ENCODE measurements around the gene SNF8.
A peak's percentile ranks its signal among the peaks of the same experiment; 100 is the strongest.
"Not testable (repeated sequence)": the region's sequence is repeated elsewhere in the genome, so short reads cannot be mapped to it uniquely, and the experiment has no call there.

SNF8 gene

GRCh38 chr17:48944515-48945260, at the start of gene SNF8:
Gene SNF8, minus strand, starts transcription at chr17:48944842. Its CDS starts 108 bp downstream, at chr17:48944734.
- peak; percentile 89 for DNase-seq (ENCODE audit: low spot score)

GRCh38 chr17:48993951-48994350, 49.3 kb upstream of the SNF8 start:
- DNase-seq (ENCODE audit: low spot score) = no peak

- no peak for DNase-seq (ENCODE audit: low spot score)
Observed at GRCh38 chr17:48993305-48993704, 48.7 kb upstream of the SNF8 start.

- no peak for DNase-seq (ENCODE audit: low spot score)
Observed at GRCh38 chr17:48992444-48992843, 47.8 kb upstream of the SNF8 start.

- no peak for DNase-seq (ENCODE audit: low spot score)
Observed at GRCh38 chr17:48990882-48991357, 46.3 kb upstream of the SNF8 start.

GRCh38 chr17:48989100-48989499, 44.5 kb upstream of the SNF8 start:
- no peak for DNase-seq (ENCODE audit: low spot score)

GRCh38 chr17:48985436-48986245, 41.0 kb upstream of the SNF8 start:
- DNase-seq (ENCODE audit: low spot score) = no peak

- no peak for DNase-seq (ENCODE audit: low spot score)
Observed at GRCh38 chr17:48981927-48982539, 37.4 kb upstream of the SNF8 start.

- DNase-seq (ENCODE audit: low spot score) = no peak
Observed at GRCh38 chr17:48973806-48974205, 29.2 kb upstream of the SNF8 start.

- no peak for DNase-seq (ENCODE audit: low spot score)
Observed at GRCh38 chr17:48972749-48973097, 28.1 kb upstream of the SNF8 start.

- DNase-seq (ENCODE audit: low spot score) = no peak
Observed at GRCh38 chr17:48970865-48971687, 26.4 kb upstream of the SNF8 start.

- no peak for DNase-seq (ENCODE audit: low spot score)
Observed at GRCh38 chr17:48970224-48970623, 25.6 kb upstream of the SNF8 start.

GRCh38 chr17:48961516-48962233, 17.0 kb upstream of the SNF8 start:
- DNase-seq (ENCODE audit: low spot score) = no peak

- no peak for DNase-seq (ENCODE audit: low spot score)
Observed at GRCh38 chr17:48960834-48961515, 16.3 kb upstream of the SNF8 start.

GRCh38 chr17:48954300-48954755, 9.7 kb upstream of the SNF8 start:
- DNase-seq (ENCODE audit: low spot score) = no peak

- DNase-seq (ENCODE audit: low spot score) = no peak
Observed at GRCh38 chr17:48952904-48953303, 8.3 kb upstream of the SNF8 start.

GRCh38 chr17:48951572-48951971, 6.9 kb upstream of the SNF8 start:
- DNase-seq (ENCODE audit: low spot score) = no peak

GRCh38 chr17:48945261-48945651, 614 bp upstream of the SNF8 start:
- DNase-seq (ENCODE audit: low spot score) = not testable (repeated sequence)

GRCh38 chr17:48933035-48933434, 11.6 kb downstream of the SNF8 start:
- DNase-seq (ENCODE audit: low spot score) = no peak

GRCh38 chr17:48930435-48930873, 14.2 kb downstream of the SNF8 start:
- DNase-seq (ENCODE audit: low spot score) = no peak

GRCh38 chr17:48929812-48930165, 14.9 kb downstream of the SNF8 start:
- DNase-seq (ENCODE audit: low spot score) = no peak

Data from CD4-positive, alpha-beta T cell treated with Interleukin-15 for 4 hours (primary cell).